Measurements from ENCODE around the gene CADM4. TPM values are rescaled to one million over a fixed set of nuclear protein-coding genes. Genes with fewer than 3 reads are reported as not detected.
A peak's percentile ranks its signal among the peaks of the same experiment; 100 is the strongest.

The CADM4 gene
- total RNA-seq, 1 donor from 2014 or later, result 8.8 TPM

GRCh38 chr19:43622070-43622469 lies 17.6 kb downstream of the CADM4 start:
- H3K9me3 Mint-ChIP-seq (ENCODE audit: unreplicated experiment), result no peaks in the 10 kb centered on the region
- H3K27me3 Mint-ChIP-seq (ENCODE audit: unreplicated experiment), result no peaks in the 10 kb centered on the region
- H3K4me1 Mint-ChIP-seq (ENCODE audit: unreplicated experiment), result peaks cover 14% of the 10 kb centered on the region
- H3K4me3 Mint-ChIP-seq (ENCODE audit: unreplicated experiment), result no peak overlapping the region
- TF ChIP-seq CTCF (IDR thresholded peaks at IDR 0.05), result no peak
- no peak for DNase-seq (ENCODE audit: extremely low spot score, unreplicated experiment)
- no peak overlapping the region for H3K27ac Mint-ChIP-seq (ENCODE audit: unreplicated experiment)
- no peaks in the 10 kb centered on the region for H3K36me3 Mint-ChIP-seq (ENCODE audit: unreplicated experiment)

- Mint-ChIP-seq H3K4me1 (ENCODE audit: unreplicated experiment) (peaks cover 17% of the 10 kb centered on the region), H3K4me3 (ENCODE audit: unreplicated experiment) (peak overlapping the region; percentile 95), H3K27me3 (ENCODE audit: unreplicated experiment) (no peaks in the 10 kb centered on the region), H3K36me3 (ENCODE audit: unreplicated experiment) (no peaks in the 10 kb centered on the region), H3K27ac (ENCODE audit: unreplicated experiment) (peak overlapping the region; percentile 97), H3K9me3 (ENCODE audit: unreplicated experiment) (no peaks in the 10 kb centered on the region)
- TF ChIP-seq CTCF (IDR thresholded peaks at IDR 0.05), result no peak
- DNase-seq (ENCODE audit: extremely low spot score, unreplicated experiment), result no peak
Measured at GRCh38 chr19:43620061-43621001, 19.3 kb downstream of the CADM4 start.

DNA sequence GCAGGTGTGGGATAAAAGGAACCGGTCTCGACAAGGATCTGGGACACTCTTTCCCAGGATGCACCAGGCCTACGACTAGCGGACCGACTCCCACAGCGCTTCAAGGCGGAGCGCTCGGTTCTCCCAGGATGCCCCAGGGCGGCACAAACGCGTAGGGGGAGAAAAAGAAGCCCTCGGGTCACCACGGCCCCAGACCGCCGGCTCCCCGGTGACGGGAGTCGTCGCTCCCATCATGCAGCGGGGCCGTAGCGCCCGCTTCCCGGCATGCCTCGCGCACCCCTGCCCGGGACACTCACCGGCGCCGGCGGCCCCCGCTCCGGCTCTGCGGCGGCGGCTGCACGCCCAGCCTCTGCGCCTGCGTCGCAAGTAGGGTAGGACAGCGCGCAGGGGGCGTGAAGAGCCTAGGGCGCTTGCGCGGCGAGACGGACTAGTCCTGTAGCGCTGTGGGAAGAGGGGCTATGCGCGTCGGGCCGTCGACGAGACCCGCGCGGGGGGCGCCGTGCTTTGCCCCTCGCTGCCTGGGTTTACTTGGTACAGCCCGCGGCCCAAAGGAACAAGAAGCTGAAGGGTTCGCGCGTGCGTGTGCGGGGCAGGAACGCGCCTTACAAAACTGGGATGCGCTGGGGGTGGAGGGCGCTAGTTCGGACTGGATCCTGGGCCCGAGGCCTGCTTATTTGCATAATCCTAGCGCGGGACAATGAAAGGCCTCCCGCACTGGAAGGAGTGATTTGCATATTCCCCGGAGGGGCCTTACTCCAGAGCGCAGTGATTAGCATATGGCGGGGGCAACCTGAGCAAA lies 20.2 kb downstream of the CADM4 start, which contains the start of gene ZNF428:
ZNF428 (minus strand) TSS at position 368 of the 799 bp plus-strand sequence. CDS start 5,325 bp downstream, outside the sequence.
- Mint-ChIP-seq H3K4me3 (ENCODE audit: unreplicated experiment) (peak within 1 kb of the TSS; percentile 95), H3K36me3 (ENCODE audit: unreplicated experiment) (peaks cover under 1% of the 10 kb centered on the region), H3K27ac (ENCODE audit: unreplicated experiment) (peak within 1 kb of the TSS; percentile 97), H3K9me3 (ENCODE audit: unreplicated experiment) (no peaks in the 10 kb centered on the region), H3K27me3 (ENCODE audit: unreplicated experiment) (no peaks in the 10 kb centered on the region), H3K4me1 (ENCODE audit: unreplicated experiment) (peaks cover 17% of the 10 kb centered on the region)
- no peak for TF ChIP-seq CTCF (IDR thresholded peaks at IDR 0.05)
- DNase-seq (ENCODE audit: extremely low spot score, unreplicated experiment), result peak; percentile 96

DNA sequence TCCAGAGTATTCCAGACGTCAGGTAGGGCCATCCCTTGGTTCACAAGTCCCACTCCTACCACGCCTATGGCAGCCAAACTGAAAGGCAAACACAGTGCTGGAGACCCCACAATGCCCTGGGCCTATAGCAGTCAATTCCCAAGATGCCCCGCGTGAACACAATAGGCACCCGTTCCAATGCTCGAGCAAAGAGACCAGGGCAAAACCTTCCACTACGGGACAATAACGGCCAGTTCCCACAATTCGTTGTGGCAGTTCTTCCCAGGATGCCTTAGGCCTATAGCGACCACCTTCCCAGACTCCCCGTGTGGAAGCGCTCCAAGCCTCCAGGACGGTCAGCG lies 20.8 kb downstream of the CADM4 start:
- Mint-ChIP-seq H3K36me3 (ENCODE audit: unreplicated experiment) (peaks cover 5% of the 10 kb centered on the region), H3K27ac (ENCODE audit: unreplicated experiment) (peak overlapping the region; percentile 97), H3K4me1 (ENCODE audit: unreplicated experiment) (peaks cover 17% of the 10 kb centered on the region), H3K9me3 (ENCODE audit: unreplicated experiment) (no peaks in the 10 kb centered on the region), H3K27me3 (ENCODE audit: unreplicated experiment) (no peaks in the 10 kb centered on the region), H3K4me3 (ENCODE audit: unreplicated experiment) (peak overlapping the region; percentile 95)
- no peak for TF ChIP-seq CTCF (IDR thresholded peaks at IDR 0.05)
- no peak for DNase-seq (ENCODE audit: extremely low spot score, unreplicated experiment)

DNA sequence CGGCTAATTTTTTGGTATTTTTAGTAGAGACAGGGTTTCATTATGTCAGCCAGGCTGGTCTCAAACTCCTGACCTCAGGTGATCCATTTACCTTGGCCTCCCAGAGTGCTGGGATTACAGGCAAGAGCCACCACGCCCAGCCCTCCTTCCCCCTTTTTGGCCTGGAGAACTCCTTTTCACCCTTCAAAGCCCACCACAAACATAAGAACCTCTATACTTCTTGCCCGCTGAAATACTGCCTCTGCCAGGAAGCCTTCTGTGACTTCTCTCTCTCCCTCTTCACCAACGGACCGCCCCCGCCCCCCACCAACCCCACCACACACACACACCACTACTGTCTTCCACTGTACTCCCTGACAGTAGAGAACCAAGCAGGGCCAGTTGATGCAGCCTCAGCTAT lies 22.7 kb downstream of the CADM4 start:
- H3K9me3 Mint-ChIP-seq (ENCODE audit: unreplicated experiment), result no peaks in the 10 kb centered on the region
- DNase-seq (ENCODE audit: extremely low spot score, unreplicated experiment), result no peak
- no peak for TF ChIP-seq CTCF (IDR thresholded peaks at IDR 0.05)
- peaks cover 23% of the 10 kb centered on the region for H3K36me3 Mint-ChIP-seq (ENCODE audit: unreplicated experiment)
- no peaks in the 10 kb centered on the region for H3K27me3 Mint-ChIP-seq (ENCODE audit: unreplicated experiment)
- H3K4me1 Mint-ChIP-seq (ENCODE audit: unreplicated experiment), result peaks cover 19% of the 10 kb centered on the region
- H3K4me3 Mint-ChIP-seq (ENCODE audit: unreplicated experiment), result no peak overlapping the region
- H3K27ac Mint-ChIP-seq (ENCODE audit: unreplicated experiment), result no peak overlapping the region
